NT2/D1 (cell line): ENCODE data around the gene NELFB.
A peak's percentile ranks its signal among the peaks of the same experiment; 100 is the strongest.

Experiments used
- DNase-seq: peaks from one replicate; pipeline ENCODE4 v3.0.0-alpha.2; 2011; ENCODE audit warnings: low read depth, low spot score
- H3K27me3 ChIP-seq: 2 replicates; pipeline ENCODE4 v1.6.0; 2011; ENCODE audit warnings: mild to moderate bottlenecking; ENCODE audit not compliant: insufficient read length, insufficient read depth
- H3K36me3 ChIP-seq: 2 replicates; pipeline ENCODE4 v1.6.1; 2011; ENCODE audit warnings: mild to moderate bottlenecking, low read length, mixed read lengths; ENCODE audit not compliant: insufficient read depth, insufficient read length
- H3K4me1 ChIP-seq: 2 replicates; pipeline ENCODE4 v1.5.1; 2011; ENCODE audit not compliant: insufficient read depth, insufficient read length
- H3K4me3 ChIP-seq: 2 replicates; pipeline ENCODE4 v1.5.1; 2011; ENCODE audit warnings: low read depth; ENCODE audit not compliant: insufficient read length
- H3K9ac ChIP-seq: 2 replicates; pipeline ENCODE4 v1.6.0; 2011; ENCODE audit warnings: low read depth; ENCODE audit not compliant: insufficient read length
- H3K9me3 ChIP-seq: 2 replicates; pipeline ENCODE4 v1.5.1; 2011; ENCODE audit warnings: mild to moderate bottlenecking, low read length; ENCODE audit not compliant: insufficient read depth
- SUZ12 ChIP-seq: IDR thresholded peaks from 2 replicates; pipeline ENCODE4 v1.6.1; 2011; ENCODE audit not compliant: insufficient read length, insufficient read depth; ENCODE audit errors: extremely low read depth
- YY1 ChIP-seq: IDR thresholded peaks from 2 replicates; pipeline ENCODE4 v1.6.1; 2011; ENCODE audit not compliant: insufficient read length, insufficient read depth
- ZNF274 ChIP-seq: IDR thresholded peaks from 2 replicates; pipeline ENCODE4 v1.6.1; 2011; ENCODE audit warnings: mild to moderate bottlenecking, low read depth, low read length

Gene NELFB

DNA sequence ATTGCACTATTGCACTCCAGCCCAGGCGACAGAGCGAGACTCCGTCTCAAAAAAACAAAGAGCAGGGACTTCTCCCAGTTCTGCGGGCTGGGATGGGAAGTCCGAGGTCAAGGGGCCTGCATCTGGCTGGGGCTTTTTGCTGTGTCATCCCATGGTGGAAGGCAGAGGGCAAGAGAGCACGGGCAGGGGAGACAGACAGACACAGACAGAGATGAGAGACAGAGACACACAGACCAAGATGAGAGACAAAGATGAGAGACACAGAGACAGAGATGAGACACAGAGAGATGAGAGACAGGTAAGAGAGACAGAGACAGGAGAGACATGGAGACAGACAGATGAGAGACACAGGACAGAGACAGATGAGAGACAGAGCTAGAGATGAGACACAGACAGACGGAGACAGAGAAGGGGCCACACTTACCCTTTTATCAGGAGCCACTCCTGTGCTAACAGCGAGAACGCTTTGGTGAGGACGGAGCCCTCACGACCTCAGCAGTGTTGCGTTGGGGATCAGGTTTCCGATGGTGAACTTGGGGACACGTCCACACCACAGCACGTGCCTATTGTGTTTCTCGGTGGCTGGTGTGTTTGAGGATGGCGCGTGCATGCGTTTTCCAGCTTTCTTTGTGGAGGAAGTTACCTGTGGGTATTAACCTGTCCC lies 13.5 kb downstream of the NELFB start:
- Histone ChIP-seq H3K4me1 (peaks cover 14% of the 10 kb centered on the region), H3K4me3 (no peak overlapping the region), H3K9me3 (no peaks in the 10 kb centered on the region), H3K9ac (peak overlapping the region; percentile 42), H3K36me3 (peaks cover 89% of the 10 kb centered on the region), H3K27me3 (no peaks in the 10 kb centered on the region)
- TF ChIP-seq SUZ12 (no peak), ZNF274 (no peak), YY1 (no peak)
- no peak for DNase-seq

DNA sequence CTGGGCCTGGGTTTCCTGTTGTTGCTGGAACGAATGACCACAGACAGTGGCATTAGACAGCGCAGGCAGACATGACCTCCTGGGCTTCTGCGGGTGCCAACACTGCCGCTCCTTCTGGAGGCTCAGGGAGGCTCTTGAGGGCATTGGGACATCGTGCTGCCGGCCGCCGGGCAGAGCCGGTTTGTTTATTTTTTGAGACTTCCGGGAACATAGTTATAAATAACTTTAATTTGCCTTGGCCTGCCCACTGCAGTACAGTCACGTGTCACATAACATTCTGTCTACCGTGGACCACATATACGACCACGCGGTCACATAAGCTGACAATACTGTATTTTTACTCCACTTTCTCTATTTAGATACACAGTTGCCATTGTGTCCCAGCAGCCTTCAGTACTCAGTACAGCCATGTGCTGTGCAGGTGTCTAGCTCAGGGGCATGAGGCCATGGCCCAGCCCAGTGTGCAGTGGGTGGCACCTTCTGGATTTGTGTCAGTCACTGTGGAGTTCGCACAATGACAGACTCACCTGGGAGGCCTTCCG lies 14.2 kb downstream of the NELFB start:
- Histone ChIP-seq H3K4me3 (no peak overlapping the region), H3K27me3 (no peaks in the 10 kb centered on the region), H3K4me1 (peaks cover 20% of the 10 kb centered on the region), H3K36me3 (peaks cover 89% of the 10 kb centered on the region), H3K9ac (no peak overlapping the region), H3K9me3 (no peaks in the 10 kb centered on the region)
- no peak for TF ChIP-seq SUZ12
- no peak for TF ChIP-seq ZNF274
- no peak for TF ChIP-seq YY1
- DNase-seq = no peak

DNA sequence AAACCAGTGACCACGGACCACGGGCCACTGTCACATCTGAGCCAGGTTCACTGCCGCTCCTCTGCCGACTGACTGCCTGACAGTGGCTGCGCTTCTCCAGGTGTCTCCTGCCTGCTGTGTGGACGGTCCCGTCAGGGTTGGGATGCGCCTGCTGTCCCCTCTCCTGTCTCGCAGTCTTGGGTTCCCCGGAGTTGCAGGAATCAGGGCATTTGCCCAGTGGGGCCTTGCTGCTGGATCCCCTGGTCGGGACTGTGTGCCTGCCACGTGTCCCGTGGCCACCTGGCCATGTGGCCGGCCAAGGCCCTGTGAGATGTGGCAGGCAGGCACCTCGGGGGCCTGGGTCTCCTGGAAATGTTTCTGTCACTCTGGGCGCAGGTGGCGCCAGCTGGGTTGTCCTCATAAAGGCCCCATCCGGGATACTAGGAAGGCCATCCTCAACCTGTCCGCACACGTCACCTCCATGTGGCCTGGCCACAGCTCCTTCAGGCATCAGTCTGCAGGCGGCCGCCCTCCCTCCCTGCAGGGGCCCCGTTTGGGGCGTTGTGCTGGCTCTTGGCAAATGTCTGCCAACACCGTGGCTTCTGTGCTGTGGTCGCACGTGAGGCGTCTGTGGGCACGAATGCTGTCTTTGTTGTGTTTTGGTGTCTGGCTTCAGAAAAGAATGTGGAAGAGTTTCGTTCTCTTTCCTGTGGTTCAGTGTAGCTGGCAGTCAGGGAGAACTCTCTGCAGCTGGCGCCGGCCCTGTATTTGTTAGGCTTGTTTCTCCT lies 16.0 kb downstream of the NELFB start:
- H3K9me3 ChIP-seq = no peaks in the 10 kb centered on the region
- DNase-seq = no peak
- peaks cover 83% of the 10 kb centered on the region for H3K36me3 ChIP-seq
- H3K9ac ChIP-seq = peak overlapping the region; percentile 10
- peaks cover 31% of the 10 kb centered on the region for H3K4me1 ChIP-seq
- no peak overlapping the region for H3K4me3 ChIP-seq
- TF ChIP-seq ZNF274 (no peak), YY1 (no peak), SUZ12 (no peak)
- H3K27me3 ChIP-seq = no peaks in the 10 kb centered on the region

DNA sequence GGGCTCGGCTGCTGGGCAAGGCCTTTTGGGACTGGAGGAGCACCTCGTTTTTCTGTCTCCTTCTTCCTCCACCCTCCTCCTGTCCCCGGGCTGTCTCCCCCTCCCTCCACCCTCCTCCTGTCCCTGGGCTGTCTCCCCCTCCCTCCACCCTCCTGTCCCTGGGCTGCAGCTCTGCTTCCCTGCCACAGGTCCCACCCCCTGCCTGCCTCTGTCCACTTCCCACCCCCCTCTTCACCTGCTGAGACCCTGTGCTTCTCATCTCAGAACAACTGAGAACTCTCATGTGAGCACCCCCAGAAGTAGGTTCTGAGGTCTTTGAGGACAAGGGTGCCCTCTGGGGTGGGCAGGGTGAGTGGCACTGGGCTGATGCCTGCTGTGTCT lies 16.6 kb downstream of the NELFB start:
- TF ChIP-seq SUZ12 (no peak), ZNF274 (no peak), YY1 (no peak)
- H3K4me3 ChIP-seq = no peak overlapping the region
- H3K27me3 ChIP-seq = no peaks in the 10 kb centered on the region
- no peaks in the 10 kb centered on the region for H3K9me3 ChIP-seq
- H3K4me1 ChIP-seq = peaks cover 37% of the 10 kb centered on the region
- no peak for DNase-seq
- H3K9ac ChIP-seq = no peak overlapping the region
- H3K36me3 ChIP-seq = peaks cover 77% of the 10 kb centered on the region

DNA sequence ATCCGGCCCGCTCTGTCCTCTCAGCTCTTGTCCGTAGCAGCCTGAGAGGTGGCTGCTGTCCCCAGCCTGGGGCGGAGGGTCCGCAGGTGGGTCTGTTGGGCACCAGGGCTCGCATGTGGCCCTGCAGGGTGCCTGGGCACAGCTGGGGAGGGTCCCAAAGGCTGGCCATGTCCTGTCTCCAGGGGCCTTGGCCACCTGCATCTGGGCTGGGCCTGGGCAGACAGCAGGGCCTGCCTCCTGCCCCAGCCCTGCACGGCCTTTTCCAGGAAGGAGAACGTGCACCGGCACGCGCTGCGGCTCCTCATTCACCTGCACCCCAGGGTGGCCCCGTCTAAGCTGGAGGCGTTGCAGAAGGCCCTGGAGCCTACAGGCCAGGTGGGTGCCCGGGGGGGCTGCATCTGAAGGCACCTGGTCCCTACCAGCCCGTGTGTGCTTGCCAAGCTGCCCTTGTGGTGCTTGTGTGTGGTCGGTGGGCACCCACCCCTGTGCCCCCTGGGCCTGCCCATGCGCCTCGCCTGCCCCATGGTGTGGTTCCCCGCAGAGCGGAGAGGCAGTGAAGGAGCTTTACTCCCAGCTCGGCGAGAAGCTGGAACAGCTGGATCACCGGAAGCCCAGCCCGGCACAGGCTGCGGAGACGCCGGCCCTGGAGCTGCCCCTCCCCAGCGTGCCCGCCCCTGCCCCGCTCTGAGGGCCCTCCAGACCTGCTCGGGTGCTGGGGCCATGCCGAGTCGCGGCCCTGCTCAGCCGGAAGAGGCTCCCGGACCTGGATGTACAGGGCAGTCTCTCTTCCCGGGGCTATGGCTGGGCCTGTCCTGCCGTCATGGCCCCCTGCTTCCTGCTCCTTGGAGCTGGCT lies 17.3 kb downstream of the NELFB start:
- peaks cover 42% of the 10 kb centered on the region for H3K4me1 ChIP-seq

DNA sequence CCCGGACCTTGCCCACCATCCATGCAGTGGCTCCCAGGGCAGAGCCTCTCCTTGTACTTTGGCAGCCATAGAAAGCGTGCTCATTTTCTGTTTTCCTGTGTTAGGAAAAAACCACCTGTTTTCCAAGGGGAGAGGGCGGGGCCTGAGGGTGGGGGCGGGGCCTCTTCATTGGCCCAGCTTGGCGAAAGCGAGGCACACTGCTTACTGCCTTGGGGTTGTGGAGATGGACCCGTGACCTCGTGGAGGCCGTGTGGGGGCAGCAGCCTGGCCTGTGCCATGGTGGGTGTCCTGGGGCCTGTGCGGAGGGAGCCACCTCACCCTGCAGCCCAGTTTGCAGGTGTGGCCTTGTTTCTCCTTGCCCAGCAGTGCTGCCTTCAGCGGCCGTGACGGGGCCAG lies 18.0 kb downstream of the NELFB start:
- H3K9me3 ChIP-seq = no peaks in the 10 kb centered on the region
- no peak for TF ChIP-seq ZNF274
- TF ChIP-seq SUZ12 = no peak
- TF ChIP-seq YY1 = no peak
- no peaks in the 10 kb centered on the region for H3K27me3 ChIP-seq
- H3K36me3 ChIP-seq = peaks cover 64% of the 10 kb centered on the region
- no peak overlapping the region for H3K9ac ChIP-seq
- H3K4me1 ChIP-seq = peaks cover 42% of the 10 kb centered on the region
- no peak overlapping the region for H3K4me3 ChIP-seq
- no peak for DNase-seq

More for the DNA sequence above, 17.3 kb downstream of the NELFB start:
- TF ChIP-seq ZNF274 (no peak), SUZ12 (no peak), YY1 (no peak)
- Histone ChIP-seq H3K4me3 (no peak overlapping the region), H3K36me3 (peaks cover 70% of the 10 kb centered on the region), H3K9ac (no peak overlapping the region), H3K27me3 (no peaks in the 10 kb centered on the region), H3K9me3 (no peaks in the 10 kb centered on the region)
- DNase-seq = no peak
